ENCODE measurements around the gene BMP2K.

BMP2K gene

DNA sequence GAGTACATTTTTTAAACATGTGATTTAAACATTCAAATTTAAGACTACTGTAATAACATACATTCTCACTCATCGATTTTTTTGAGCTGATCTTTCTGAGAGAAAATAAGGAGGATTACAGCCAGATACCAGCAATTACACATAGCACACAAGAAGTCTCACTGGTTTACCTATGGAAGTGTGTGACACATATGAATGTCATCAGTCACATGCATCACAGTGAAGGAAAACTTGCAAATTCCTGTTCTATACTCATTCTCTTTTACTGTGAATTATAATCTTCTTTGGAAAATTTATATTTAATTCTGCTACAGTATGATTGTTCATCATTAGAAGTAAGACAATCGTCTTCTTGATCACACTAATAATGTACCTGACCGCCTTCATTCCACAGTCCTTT, 21.3 kb upstream of the BMP2K start:
- H3K4me3 ChIP-seq (ENCODE audit: low read depth, low read length) = no peak overlapping the region
- TF ChIP-seq, protein P1, sequence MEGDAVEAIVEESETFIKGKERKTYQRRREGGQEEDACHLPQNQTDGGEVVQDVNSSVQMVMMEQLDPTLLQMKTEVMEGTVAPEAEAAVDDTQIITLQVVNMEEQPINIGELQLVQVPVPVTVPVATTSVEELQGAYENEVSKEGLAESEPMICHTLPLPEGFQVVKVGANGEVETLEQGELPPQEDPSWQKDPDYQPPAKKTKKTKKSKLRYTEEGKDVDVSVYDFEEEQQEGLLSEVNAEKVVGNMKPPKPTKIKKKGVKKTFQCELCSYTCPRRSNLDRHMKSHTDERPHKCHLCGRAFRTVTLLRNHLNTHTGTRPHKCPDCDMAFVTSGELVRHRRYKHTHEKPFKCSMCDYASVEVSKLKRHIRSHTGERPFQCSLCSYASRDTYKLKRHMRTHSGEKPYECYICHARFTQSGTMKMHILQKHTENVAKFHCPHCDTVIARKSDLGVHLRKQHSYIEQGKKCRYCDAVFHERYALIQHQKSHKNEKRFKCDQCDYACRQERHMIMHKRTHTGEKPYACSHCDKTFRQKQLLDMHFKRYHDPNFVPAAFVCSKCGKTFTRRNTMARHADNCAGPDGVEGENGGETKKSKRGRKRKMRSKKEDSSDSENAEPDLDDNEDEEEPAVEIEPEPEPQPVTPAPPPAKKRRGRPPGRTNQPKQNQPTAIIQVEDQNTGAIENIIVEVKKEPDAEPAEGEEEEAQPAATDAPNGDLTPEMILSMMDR (IDR thresholded peaks at IDR 0.05; ENCODE audit: low read depth, low read length) = no peak

DNA sequence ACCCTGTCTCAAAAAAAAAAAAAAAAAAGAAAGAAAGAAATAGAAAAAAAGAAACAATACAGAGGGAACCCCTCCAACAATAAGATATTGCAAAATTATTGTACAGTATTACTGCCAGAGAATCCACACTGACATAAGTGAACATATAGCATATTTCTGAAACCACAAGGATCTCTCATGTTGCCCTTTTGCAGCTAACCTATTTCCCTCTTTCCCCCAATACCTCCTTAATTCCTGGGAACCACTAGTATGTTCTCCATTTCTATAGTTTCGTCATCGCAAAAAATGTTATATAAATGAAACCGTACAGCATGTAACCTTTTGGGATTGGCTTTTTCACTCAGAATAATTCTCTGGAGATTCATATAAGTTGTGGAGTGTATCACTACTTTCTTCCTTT, 20.0 kb upstream of the BMP2K start:
- TF ChIP-seq, protein P1 (IDR thresholded peaks at IDR 0.05; ENCODE audit: low read depth, low read length) = no peak
- no peak overlapping the region for H3K4me3 ChIP-seq (ENCODE audit: low read depth, low read length)

DNA sequence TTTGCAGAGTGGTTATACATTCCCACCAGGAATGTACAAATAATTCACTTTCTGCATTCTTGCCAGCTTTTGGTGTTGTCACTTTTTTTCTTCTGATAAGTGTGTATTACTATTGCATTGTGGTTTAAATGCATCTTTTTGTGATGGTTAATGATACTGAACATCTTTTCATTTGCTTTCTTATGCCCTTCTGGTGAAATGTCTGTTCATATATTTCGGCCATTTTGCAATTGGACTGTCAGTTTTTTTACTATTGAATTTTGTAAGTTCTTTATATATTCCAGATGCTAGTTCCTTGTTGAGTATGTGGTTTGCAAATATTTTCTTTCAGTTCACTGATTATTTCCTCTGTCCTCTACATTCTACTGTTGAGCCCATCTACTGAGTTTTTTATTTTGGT, 19.4 kb upstream of the BMP2K start:
- TF ChIP-seq, protein P1 (IDR thresholded peaks at IDR 0.05; ENCODE audit: low read depth, low read length) = no peak
- H3K4me3 ChIP-seq (ENCODE audit: low read depth, low read length) = no peak overlapping the region

DNA sequence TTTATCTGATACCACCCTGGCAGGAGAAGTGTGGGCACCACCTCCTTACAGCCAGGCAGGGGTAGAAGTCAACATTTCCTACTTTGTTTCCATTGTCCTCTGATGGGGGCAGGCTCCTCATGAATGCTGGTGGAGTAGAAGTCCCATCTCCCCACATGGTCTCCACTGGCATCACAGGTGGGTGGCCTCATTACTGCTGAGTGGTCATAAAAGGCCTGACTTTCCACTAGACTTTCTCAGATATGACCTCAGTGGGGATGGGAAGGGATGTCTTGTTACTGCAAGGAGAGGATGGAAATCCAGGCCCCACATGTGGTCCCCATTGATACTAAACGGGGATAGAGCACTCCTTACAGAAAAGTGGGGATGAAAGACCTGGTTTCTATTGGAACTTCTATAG, 18.6 kb upstream of the BMP2K start:
- TF ChIP-seq, protein P1 (IDR thresholded peaks at IDR 0.05; ENCODE audit: low read depth, low read length) = no peak
- no peak overlapping the region for H3K4me3 ChIP-seq (ENCODE audit: low read depth, low read length)

DNA sequence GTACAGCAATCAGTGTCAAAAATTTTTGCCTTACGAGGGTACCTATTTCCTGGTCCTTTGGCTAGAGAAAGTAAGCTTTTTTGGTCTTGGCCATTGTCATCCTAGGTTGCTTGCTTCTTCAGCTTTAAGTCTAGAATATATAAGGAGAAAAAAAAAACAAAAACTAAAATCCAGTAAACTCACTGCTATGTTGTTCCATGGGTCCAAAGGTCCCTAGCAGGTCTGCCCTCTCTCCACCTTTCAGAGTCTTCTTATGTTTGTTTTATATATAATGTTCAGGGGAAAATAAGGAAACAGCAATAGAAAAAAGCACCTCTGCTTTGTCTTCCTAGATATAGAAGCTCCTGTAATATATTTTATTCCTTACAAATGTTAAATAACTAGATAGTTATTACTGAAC, 18.1 kb upstream of the BMP2K start:
- TF ChIP-seq, protein P1 (IDR thresholded peaks at IDR 0.05; ENCODE audit: low read depth, low read length) = no peak
- H3K4me3 ChIP-seq (ENCODE audit: low read depth, low read length) = no peak overlapping the region

DNA sequence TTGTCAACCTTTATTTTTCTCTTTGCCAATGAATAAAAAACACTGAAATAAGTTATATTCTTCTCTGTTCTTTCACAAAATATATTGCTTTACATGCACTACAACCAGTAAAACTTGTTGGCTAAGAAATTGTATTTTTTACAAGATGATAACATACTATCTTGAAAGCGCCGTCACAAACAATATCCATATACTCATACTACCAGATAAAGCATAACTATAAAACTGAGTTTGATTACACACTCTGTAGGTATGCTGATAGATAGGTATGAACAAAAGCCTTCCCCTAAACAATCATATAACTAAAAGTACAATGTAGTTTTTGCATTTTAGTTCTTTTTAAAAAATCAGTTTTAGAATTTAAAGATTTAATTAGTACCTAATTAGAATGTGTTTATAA, 13.6 kb upstream of the BMP2K start:
- TF ChIP-seq, protein P1 (IDR thresholded peaks at IDR 0.05; ENCODE audit: low read depth, low read length) = no peak
- no peak overlapping the region for H3K4me3 ChIP-seq (ENCODE audit: low read depth, low read length)

DNA sequence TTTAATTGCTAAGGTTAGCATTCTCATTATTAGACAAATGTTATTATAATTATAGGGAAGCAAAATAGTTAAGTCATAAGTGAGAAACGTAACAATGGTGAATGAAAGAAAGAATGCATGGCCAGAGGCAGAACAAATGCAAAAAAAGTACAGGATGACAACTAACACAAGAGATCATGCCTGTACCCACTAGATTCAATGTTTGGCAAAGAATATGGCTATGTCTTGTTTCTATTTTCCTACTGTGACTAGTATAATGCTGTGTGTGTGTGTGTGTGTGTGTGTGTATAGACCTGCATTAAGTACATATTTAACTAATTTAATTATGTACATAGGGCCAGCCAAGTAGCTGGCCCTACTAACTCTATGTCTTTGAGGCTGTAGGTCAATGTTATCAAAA, 12.9 kb upstream of the BMP2K start:
- H3K4me3 ChIP-seq (ENCODE audit: low read depth, low read length) = no peak overlapping the region
- TF ChIP-seq, protein P1 (IDR thresholded peaks at IDR 0.05; ENCODE audit: low read depth, low read length) = no peak
